ENCODE results near the gene UBXN10.

DNA sequence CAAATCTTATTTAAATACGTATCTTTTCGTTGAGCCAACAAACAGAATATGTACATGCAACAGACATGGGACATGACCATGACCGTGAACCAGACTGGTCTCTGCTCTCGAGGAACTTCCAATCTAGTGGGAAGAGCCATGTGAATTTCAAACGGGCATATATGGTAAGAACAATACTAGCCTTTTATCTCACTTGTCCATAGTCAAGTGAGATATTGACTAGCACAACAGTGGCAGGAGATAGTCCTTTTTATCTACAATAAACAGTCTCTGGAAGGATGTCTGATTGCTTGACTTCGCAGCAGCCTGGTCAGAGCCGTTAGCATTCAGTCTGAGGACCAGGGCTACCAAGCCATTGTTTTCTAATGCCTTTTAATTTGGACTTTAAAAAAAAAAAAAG lies 13.0 kb downstream of the UBXN10 start:
- TF ChIP-seq POLR2AphosphoS5 (IDR thresholded peaks at IDR 0.05; ENCODE audit: insufficient read depth, low read depth, low read length): no peak
- TF ChIP-seq POLR2A (IDR thresholded peaks at IDR 0.05; ENCODE audit: low read depth, low read length): no peak
- TF ChIP-seq, protein P1, sequence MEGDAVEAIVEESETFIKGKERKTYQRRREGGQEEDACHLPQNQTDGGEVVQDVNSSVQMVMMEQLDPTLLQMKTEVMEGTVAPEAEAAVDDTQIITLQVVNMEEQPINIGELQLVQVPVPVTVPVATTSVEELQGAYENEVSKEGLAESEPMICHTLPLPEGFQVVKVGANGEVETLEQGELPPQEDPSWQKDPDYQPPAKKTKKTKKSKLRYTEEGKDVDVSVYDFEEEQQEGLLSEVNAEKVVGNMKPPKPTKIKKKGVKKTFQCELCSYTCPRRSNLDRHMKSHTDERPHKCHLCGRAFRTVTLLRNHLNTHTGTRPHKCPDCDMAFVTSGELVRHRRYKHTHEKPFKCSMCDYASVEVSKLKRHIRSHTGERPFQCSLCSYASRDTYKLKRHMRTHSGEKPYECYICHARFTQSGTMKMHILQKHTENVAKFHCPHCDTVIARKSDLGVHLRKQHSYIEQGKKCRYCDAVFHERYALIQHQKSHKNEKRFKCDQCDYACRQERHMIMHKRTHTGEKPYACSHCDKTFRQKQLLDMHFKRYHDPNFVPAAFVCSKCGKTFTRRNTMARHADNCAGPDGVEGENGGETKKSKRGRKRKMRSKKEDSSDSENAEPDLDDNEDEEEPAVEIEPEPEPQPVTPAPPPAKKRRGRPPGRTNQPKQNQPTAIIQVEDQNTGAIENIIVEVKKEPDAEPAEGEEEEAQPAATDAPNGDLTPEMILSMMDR (IDR thresholded peaks at IDR 0.05; ENCODE audit: extremely low read depth in 1 of 2, insufficient read depth in 1 of 2, low read depth in 1 of 2, low read length in 2 of 2): no peak

Data from endothelial cell of umbilical vein (primary cell).